Right lobe of liver (tissue), 6 donors: ENCODE results near the gene PRKAG2. TPM values are rescaled to one million over a fixed set of nuclear protein-coding genes. Genes with fewer than 3 reads are reported as not detected.

Experiments used
- ATAC-seq, 4 donors: fragments of 200-7000 bp; cut with Tn5 transposase; one replicate each; pipeline ENCODE4 v1.9.1; 2020; ENCODE audit warnings: mild to moderate bottlenecking in 4 of 4, moderate library complexity in 4 of 4
- DNase-seq, 3 donors: peaks; one replicate each; pipeline ENCODE4 v3.0.0-alpha.2; 2020
- H3K27ac ChIP-seq, 3 donors: fragments of 200-600 bp; one replicate each; pipeline ENCODE4 v1.8.0; 2022
- H3K27me3 ChIP-seq, 2 donors: fragments of 200-600 bp; one replicate each; pipeline ENCODE4 v1.8.0; 2022
- H3K36me3 ChIP-seq, 4 donors: fragments of 200-600 bp; sonication (generic) in 1 of 4; one replicate each; pipeline versions ENCODE4 v1.5.1 to v1.8.0; 2017 to 2022; ENCODE audit warnings: control low read depth in 1 of 4
- H3K4me1 ChIP-seq, 4 donors: fragments of 200-600 bp; sonication (generic) in 1 of 4; one replicate each; pipeline versions ENCODE4 v1.5.1 to v1.8.0; 2017 to 2022; ENCODE audit warnings: control low read depth in 1 of 4
- H3K4me3 ChIP-seq, 3 donors: fragments of 200-600 bp; one replicate each; pipeline ENCODE4 v1.8.0; 2022
- H3K9me3 ChIP-seq, 4 donors: fragments of 200-600 bp; sonication (generic) in 1 of 4; one replicate each; pipeline versions ENCODE4 v1.5.1 to v1.8.0; 2017 to 2022; ENCODE audit warnings: control low read depth in 1 of 4
- POLR2A ChIP-seq: fragments of 450-650 bp; IDR thresholded peaks from one replicate; pipeline ENCODE4 v1.6.1; 2017; ENCODE audit warnings: antibody characterized with exemption, mild to moderate bottlenecking
- WGBS: methylation state at CpG from one replicate; pipeline ENCODE4 v1.1.6; 2018; ENCODE audit warnings: low coverage, low lambda C conversion rate; ENCODE audit not compliant: insufficient coverage; ENCODE audit errors: missing lambda C conversion rate; 5-methylcytosine and 5-hydroxymethylcytosine counted together
- intact Hi-C, 2 donors: fragments of 100-400 bp; cut with DNase I; formaldehyde crosslinking; loops; one replicate each; pipeline versions ENCODE4 v1.11.2 to v1.14.1; 2022
- total RNA-seq, 6 experiments: library from RNA; depleted of rRNA in 2 of 6; stranded (reverse); fragments of >200 nt in 2 of 6; fragmentation: NEBNext Ultra II Directional in 3 of 6; extraction: Animal tissue kit (Norgen Biotek cat#: 25700) in 3 of 6; gene quantifications; one replicate each; pipeline versions ENCODE4 v1.1.0 to v1.2.4, GENCODE V29; 2016 to 2023
- TF ChIP-seq, protein P1 (sequence below), 4 donors: fragments of 200-600 bp in 3 of 4; fragments of 450-650 bp in 1 of 4; IDR thresholded peaks; one replicate each; pipeline versions ENCODE4 v1.5.1 to v1.8.0; 2016 to 2022; ENCODE audit warnings: antibody characterized with exemption in 4 of 4, mild to moderate bottlenecking in 2 of 4
- donor health status: DM: no; HTN: yes; CAD: no.
- donor health status: DM: no; HTN: no; CAD: no.
- donor health status: DM: no; HTN: no; CAD: no.
- donor health status: DM: no; HTN: yes; CAD: no.
- donor health status: DM: no; HTN: yes; CAD: no.

Gene PRKAG2
- total RNA-seq, 6 experiments from 2014 or later: 20.6 to 63.6 (median 29.5) TPM

DNA sequence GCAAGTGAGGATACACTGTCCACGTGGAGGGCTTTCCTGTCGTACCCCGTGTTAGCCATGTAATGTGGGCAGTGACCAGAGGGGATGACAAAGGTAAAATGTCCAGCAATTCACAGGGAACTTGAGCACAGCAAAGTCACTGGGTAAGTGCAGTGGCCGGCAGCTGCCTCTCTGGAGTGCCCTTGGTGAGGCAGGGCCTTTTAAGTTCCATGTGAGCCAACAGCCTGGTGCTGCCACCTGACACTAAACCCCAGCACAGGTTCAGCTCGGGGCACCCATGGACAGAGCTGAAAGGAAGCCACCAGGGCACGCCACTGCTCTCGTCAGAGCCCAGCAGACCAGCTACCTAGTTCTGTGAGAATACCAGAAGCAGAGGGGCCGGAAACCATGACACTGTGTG lies 168.3 kb downstream of the PRKAG2 start:
- no peak for ATAC-seq
- H3K9me3 ChIP-seq: no peaks in the 10 kb centered on the region
- H3K36me3 ChIP-seq: no peaks in the 10 kb centered on the region
- 78% methylated on average over 5 of the region's 8 CpGs for WGBS
- H3K4me3 ChIP-seq: no peak overlapping the region
- no peaks in the 10 kb centered on the region for H3K27me3 ChIP-seq
- intact Hi-C loops: no loop called here
- TF ChIP-seq POLR2A: no peak
- TF ChIP-seq, protein P1, sequence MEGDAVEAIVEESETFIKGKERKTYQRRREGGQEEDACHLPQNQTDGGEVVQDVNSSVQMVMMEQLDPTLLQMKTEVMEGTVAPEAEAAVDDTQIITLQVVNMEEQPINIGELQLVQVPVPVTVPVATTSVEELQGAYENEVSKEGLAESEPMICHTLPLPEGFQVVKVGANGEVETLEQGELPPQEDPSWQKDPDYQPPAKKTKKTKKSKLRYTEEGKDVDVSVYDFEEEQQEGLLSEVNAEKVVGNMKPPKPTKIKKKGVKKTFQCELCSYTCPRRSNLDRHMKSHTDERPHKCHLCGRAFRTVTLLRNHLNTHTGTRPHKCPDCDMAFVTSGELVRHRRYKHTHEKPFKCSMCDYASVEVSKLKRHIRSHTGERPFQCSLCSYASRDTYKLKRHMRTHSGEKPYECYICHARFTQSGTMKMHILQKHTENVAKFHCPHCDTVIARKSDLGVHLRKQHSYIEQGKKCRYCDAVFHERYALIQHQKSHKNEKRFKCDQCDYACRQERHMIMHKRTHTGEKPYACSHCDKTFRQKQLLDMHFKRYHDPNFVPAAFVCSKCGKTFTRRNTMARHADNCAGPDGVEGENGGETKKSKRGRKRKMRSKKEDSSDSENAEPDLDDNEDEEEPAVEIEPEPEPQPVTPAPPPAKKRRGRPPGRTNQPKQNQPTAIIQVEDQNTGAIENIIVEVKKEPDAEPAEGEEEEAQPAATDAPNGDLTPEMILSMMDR (IDR thresholded peaks at IDR 0.05): no peak
- H3K27ac ChIP-seq: peak overlapping the region in 1 of 3 donors; percentile 11
- peak in 1 of 3 donors; percentile 52 for DNase-seq
- H3K4me1 ChIP-seq: peaks cover 0 to 48% (median 20%) of the 10 kb centered on the region in 4 donors

DNA sequence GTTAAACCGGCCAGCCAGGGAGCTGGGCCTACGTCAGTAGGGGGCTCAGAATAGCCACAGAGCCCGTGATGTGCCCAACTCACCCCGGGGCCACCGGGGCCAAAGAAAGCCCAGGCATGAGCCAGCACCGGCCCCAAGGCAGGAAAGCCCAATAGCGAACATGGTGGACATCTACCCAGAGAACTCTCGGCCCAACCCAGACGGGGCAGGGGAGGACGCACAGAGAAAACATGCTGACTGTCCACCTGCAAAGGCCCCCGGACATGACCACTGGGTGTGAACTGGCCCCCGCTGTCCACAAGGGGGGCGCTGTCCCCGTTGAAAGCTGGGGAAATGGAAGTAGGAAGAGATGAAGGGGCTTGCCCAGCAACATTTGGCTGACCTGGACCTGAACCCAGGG lies 169.2 kb downstream of the PRKAG2 start:
- H3K9me3 ChIP-seq: no peaks in the 10 kb centered on the region
- no peak for TF ChIP-seq POLR2A
- TF ChIP-seq, protein P1 (IDR thresholded peaks at IDR 0.05): no peak
- H3K27me3 ChIP-seq: no peaks in the 10 kb centered on the region
- WGBS: 93% methylated on average over 3 of the region's 14 CpGs
- H3K4me1 ChIP-seq: peaks cover 0 to 43% (median 14%) of the 10 kb centered on the region in 4 donors
- ATAC-seq (no peak), DNase-seq (peak in 1 of 3 donors; percentile 26)
- H3K36me3 ChIP-seq: no peaks in the 10 kb centered on the region
- intact Hi-C loops: no loop called here
- peak overlapping the region in 1 of 3 donors; percentile 2 for H3K27ac ChIP-seq
- no peak overlapping the region for H3K4me3 ChIP-seq

DNA sequence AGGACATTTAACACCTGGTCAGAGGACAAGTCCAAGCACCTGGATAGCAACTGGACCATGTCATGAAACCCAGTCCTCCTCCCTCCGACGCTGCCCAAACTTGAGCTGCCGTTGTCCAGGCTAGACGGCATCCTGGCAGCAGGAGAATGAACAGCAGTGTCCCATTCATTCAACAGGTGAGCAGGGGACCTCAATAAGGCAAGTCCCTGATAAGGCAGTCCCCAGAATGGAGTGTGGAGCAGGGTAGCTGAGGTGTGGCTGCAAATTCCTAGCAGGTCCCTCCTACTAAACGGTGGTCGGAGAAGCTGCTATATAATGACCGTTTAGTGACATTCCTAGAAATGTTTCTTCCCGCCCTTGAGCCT lies 169.8 kb downstream of the PRKAG2 start:
- H3K4me1 ChIP-seq: peaks cover 0 to 37% (median 11%) of the 10 kb centered on the region in 4 donors
- H3K27me3 ChIP-seq: no peaks in the 10 kb centered on the region
- no peaks in the 10 kb centered on the region for H3K36me3 ChIP-seq
- no peak overlapping the region for H3K27ac ChIP-seq
- 100% methylated on average over 2 of the region's 8 CpGs for WGBS
- intact Hi-C loops: no loop called here
- TF ChIP-seq, protein P1 (IDR thresholded peaks at IDR 0.05): no peak
- TF ChIP-seq POLR2A: no peak
- DNase-seq (no peak), ATAC-seq (no peak)
- H3K4me3 ChIP-seq: no peak overlapping the region
- H3K9me3 ChIP-seq: no peaks in the 10 kb centered on the region

DNA sequence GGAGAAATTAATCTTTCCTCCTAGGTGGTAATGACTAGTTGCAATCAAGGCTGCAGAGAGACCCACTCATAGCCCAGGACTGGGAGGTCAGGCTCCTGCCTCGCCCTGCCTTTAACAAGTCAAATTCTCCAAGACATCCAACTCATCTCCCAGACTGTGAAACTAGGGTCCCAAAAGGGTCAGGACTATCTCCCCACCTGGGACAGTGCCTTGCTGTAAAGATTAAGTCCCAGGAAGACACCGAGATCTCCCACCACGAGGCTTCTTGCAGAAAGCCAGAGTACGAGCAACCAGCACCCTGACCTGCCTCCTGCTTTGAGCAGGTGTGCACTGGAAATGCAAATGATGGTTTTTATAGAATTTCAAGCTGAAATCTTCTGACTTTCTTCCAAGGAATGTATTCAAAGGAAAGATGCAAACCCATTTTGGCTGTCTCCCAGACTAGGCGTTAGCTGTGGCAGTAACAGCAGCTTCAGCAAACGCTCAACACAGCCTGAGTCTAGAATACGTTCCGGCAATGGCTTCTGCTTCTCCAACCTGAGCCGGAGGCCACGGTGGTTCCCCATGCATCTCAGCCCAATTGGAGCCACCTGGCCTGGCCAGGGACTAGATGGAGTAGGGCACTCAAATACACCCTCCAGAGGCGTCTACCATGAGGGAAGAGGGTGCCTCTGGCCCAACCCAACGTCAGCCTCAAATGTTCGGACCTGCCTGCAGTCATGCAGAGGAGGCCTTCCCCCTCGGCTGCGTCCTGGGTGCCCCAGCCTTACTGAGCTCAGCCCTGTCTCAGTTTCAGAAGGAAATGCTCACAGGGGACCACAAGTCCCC lies 170.4 kb downstream of the PRKAG2 start:
- intact Hi-C loops: no loop called here
- Histone ChIP-seq H3K27me3 (no peaks in the 10 kb centered on the region), H3K9me3 (no peaks in the 10 kb centered on the region), H3K4me1 (peaks cover 0 to 31% (median 8%) of the 10 kb centered on the region in 4 donors), H3K27ac (peak overlapping the region in 1 of 3 donors; percentile 45), H3K4me3 (no peak overlapping the region), H3K36me3 (no peaks in the 10 kb centered on the region)
- TF ChIP-seq POLR2A: no peak
- TF ChIP-seq, protein P1 (IDR thresholded peaks at IDR 0.05): no peak
- WGBS: no CpG with 5 or more reads among the region's 15 CpGs
- peak in 2 of 3 donors; percentile 35 to 41 for DNase-seq
- no peak for ATAC-seq
